ENCODE results near the gene RECQL5.
"Not testable (repeated sequence)": the region's sequence is repeated elsewhere in the genome, so short reads cannot be mapped to it uniquely, and the experiment has no call there.

RECQL5 gene

GRCh38 chr17:75591722-75592302 is 75.1 kb downstream of the RECQL5 start:
- DNase-seq (no peak), ATAC-seq (no peak)
- no peaks in the 10 kb centered on the region for H3K9me3 Mint-ChIP-seq
- H3K4me3 Mint-ChIP-seq: no peak overlapping the region
- H3K27me3 Mint-ChIP-seq: no peaks in the 10 kb centered on the region
- H3K4me1 Mint-ChIP-seq: peaks cover 17% of the 10 kb centered on the region
- no peak overlapping the region for H3K27ac Mint-ChIP-seq

- H3K4me1 Mint-ChIP-seq: peaks cover 17% of the 10 kb centered on the region
- no peak for ATAC-seq
- peak overlapping the region in 1 of 2 donors; percentile 74 for H3K27ac Mint-ChIP-seq
These were observed 75.9 kb downstream of the RECQL5 start for GRCh38 chr17:75590849-75591721.

GRCh38 chr17:75590314-75590761 is 76.6 kb downstream of the RECQL5 start:
- Mint-ChIP-seq H3K27me3 (no peaks in the 10 kb centered on the region), H3K4me3 (peak overlapping the region; percentile 22 to 33), H3K27ac (no peak overlapping the region), H3K4me1 (peaks cover 17% of the 10 kb centered on the region), H3K9me3 (no peaks in the 10 kb centered on the region)
- ATAC-seq (no peak), DNase-seq (no peak)

More at GRCh38 chr17:75590849-75591721, 75.9 kb downstream of the RECQL5 start:
- no peak for DNase-seq
- H3K27me3 Mint-ChIP-seq: no peaks in the 10 kb centered on the region
- H3K4me3 Mint-ChIP-seq: peak overlapping the region; percentile 10 to 43
- H3K9me3 Mint-ChIP-seq: no peaks in the 10 kb centered on the region

GRCh38 chr17:75589919-75590303 is 77.0 kb downstream of the RECQL5 start:
- no peaks in the 10 kb centered on the region for H3K9me3 Mint-ChIP-seq
- H3K4me1 Mint-ChIP-seq: peaks cover 17% of the 10 kb centered on the region
- H3K4me3 Mint-ChIP-seq: peak overlapping the region; percentile 22 to 33
- DNase-seq: no peak
- H3K27me3 Mint-ChIP-seq: no peaks in the 10 kb centered on the region
- H3K27ac Mint-ChIP-seq: no peak overlapping the region
- ATAC-seq: no peak

GRCh38 chr17:75589012-75589918 is 77.7 kb downstream of the RECQL5 start:
- peak; percentile 93 to 97 for DNase-seq
- peak; percentile 83 for ATAC-seq
- Mint-ChIP-seq H3K9me3 (no peaks in the 10 kb centered on the region), H3K4me3 (peak overlapping the region; percentile 72 to 84), H3K27ac (no peak overlapping the region), H3K27me3 (no peaks in the 10 kb centered on the region), H3K4me1 (peaks cover 17% of the 10 kb centered on the region)

- H3K4me1 Mint-ChIP-seq: peaks cover 17% of the 10 kb centered on the region
- DNase-seq (no peak), ATAC-seq (peak; percentile 41)
- H3K4me3 Mint-ChIP-seq: peak overlapping the region; percentile 84 to 91
- peak overlapping the region in 1 of 2 donors; percentile 50 for H3K27ac Mint-ChIP-seq
- H3K27me3 Mint-ChIP-seq: no peaks in the 10 kb centered on the region
- H3K9me3 Mint-ChIP-seq: no peaks in the 10 kb centered on the region
These were observed 78.3 kb downstream of the RECQL5 start for GRCh38 chr17:75588596-75589011.

GRCh38 chr17:75587675-75588595 is 79.0 kb downstream of the RECQL5 start, which contains the start of gene MYO15B:
Gene MYO15B, plus strand, starts transcription at chr17:75587800. Its CDS starts 258 bp downstream, at chr17:75588058.
- no peaks in the 10 kb centered on the region for H3K9me3 Mint-ChIP-seq
- H3K4me3 Mint-ChIP-seq: peak within 1 kb of the TSS; percentile 84 to 91
- no peaks in the 10 kb centered on the region for H3K27me3 Mint-ChIP-seq
- H3K4me1 Mint-ChIP-seq: peaks cover 17% of the 10 kb centered on the region
- peak; percentile 84 to 86 for DNase-seq
- H3K27ac Mint-ChIP-seq: peak within 1 kb of the TSS; percentile 50 to 94
- ATAC-seq: peak; percentile 84

- Mint-ChIP-seq H3K9me3 (peaks cover 0 to 5% of the 10 kb centered on the region in 2 donors), H3K4me1 (peaks cover 18% of the 10 kb centered on the region), H3K4me3 (no peak overlapping the region), H3K27ac (no peak overlapping the region), H3K27me3 (no peaks in the 10 kb centered on the region)
- no peak for ATAC-seq
- no peak for DNase-seq
These were observed 82.1 kb downstream of the RECQL5 start for GRCh38 chr17:75584849-75585175.

GRCh38 chr17:75583197-75583596 is 83.8 kb downstream of the RECQL5 start:
- ATAC-seq, H3K27ac Mint-ChIP-seq, H3K9me3 Mint-ChIP-seq, DNase-seq, H3K27me3 Mint-ChIP-seq: not testable (repeated sequence)
- peak overlapping the region in 1 of 2 donors; percentile 20 for H3K4me3 Mint-ChIP-seq
- peaks cover 18% of the 10 kb centered on the region for H3K4me1 Mint-ChIP-seq

GRCh38 chr17:75581121-75581725 is 85.7 kb downstream of the RECQL5 start:
- ATAC-seq (peak; percentile 80), DNase-seq (peak; percentile 74 to 78)
- H3K27me3 Mint-ChIP-seq, H3K9me3 Mint-ChIP-seq, H3K4me1 Mint-ChIP-seq: not testable (repeated sequence)
- peak overlapping the region; percentile 91 to 96 for H3K4me3 Mint-ChIP-seq
- H3K27ac Mint-ChIP-seq: peak overlapping the region; percentile 77 to 90

All from stimulated activated naive CD8-positive, alpha-beta T cell treated with anti-CD3 and anti-CD28 coated beads, Interleukin-15, amount 100 ng/mL, for 72 hours (primary cell).